Heart left ventricle (tissue), 13 donors: ENCODE measurements around the gene DGKZ.

Experiments used
- CTCF ChIP-seq, 12 donors: fragments of 200-600 bp; sonication (generic) in 4 of 12; IDR thresholded peaks; one replicate each; pipeline versions ENCODE4 v1.5.0 to v1.8.0; 2018 to 2022; ENCODE audit warnings: antibody characterized with exemption in 12 of 12, mild to moderate bottlenecking in 5 of 12
- POLR2A ChIP-seq, 2 donors: fragments of 450-650 bp; IDR thresholded peaks; one replicate each; pipeline ENCODE4 v1.6.1; 2017; ENCODE audit warnings: antibody characterized with exemption in 2 of 2, mild to moderate bottlenecking in 2 of 2, moderate library complexity in 2 of 2
- donor health status: ischemic (EF 13 %, LVEDD 7.1; RV severe dilation, severe dysfunction).
- donor health status: DM: no; HTN: yes; CAD: no.
- donor health status: DM: no; HTN: no; CAD: no.
- donor health status: ischemic (EF 25% LVEDD 6.9; RV normal size, moderate dysfunction).
- donor health status: ischemic (EF 25% LVEDD 5.7; RV mildly dilated, moderate dysfunction).
- donor health status: ischemic (EF 35%, LVEDD 5.7; RV mildly dilated, moderate dysfunction).
- donor health status: nonischemic (EF 11% LVEDD 7.7; RV severe dilation, severe dysfunction).
- donor health status: DM: yes; HTN: yes; CAD: no.
- donor health status: PGD.
- donor health status: ischemic (EF 29% LVEDD 5.4; RV normal size, mild dysfunction).
- donor health status: nonischemic (EF 23%, LVEDD 6.1; RV moderate dilation, normal function).

GRCh38 chr11:46330563-46331281, 16.5 kb upstream of the DGKZ start:
- TF ChIP-seq CTCF (IDR thresholded peaks at IDR 0.05) (no peak), POLR2A (IDR thresholded peaks at IDR 0.05) (no peak)
